SK-N-SH (cell line): ENCODE results near the gene RBM48.

Experiments used
- FOXJ3 ChIP-seq: sonication (generic); formaldehyde crosslinking; IDR thresholded peaks from 2 replicates; pipeline ENCODE4 v1.5.1; 2020; ENCODE audit warnings: mild to moderate bottlenecking, missing genetic modification reagents
- NRF1 ChIP-seq: IDR thresholded peaks from 2 replicates; pipeline ENCODE4 v1.6.1; 2012; ENCODE audit warnings: low read depth, mild to moderate bottlenecking, low read length
- POLR2AphosphoS5 ChIP-seq: IDR thresholded peaks from 2 replicates; pipeline ENCODE4 v1.6.1; 2012; ENCODE audit warnings: low read depth, low read length
- RFX5 ChIP-seq: IDR thresholded peaks from 2 replicates; pipeline ENCODE4 v1.6.1; 2012; ENCODE audit warnings: mild to moderate bottlenecking, improper control_type of control experiment, low read length
- SIN3A ChIP-seq: IDR thresholded peaks from 2 replicates; pipeline ENCODE4 v1.6.1; 2012; ENCODE audit warnings: low read depth, mild to moderate bottlenecking, low read length, moderate library complexity, borderline replicate concordance
- YY1 ChIP-seq: IDR thresholded peaks from 2 replicates; pipeline ENCODE4 v1.4.0; 2012; ENCODE audit warnings: low read depth, mild to moderate bottlenecking
- TF ChIP-seq, protein P1 (sequence below): fragments of 200-600 bp; sonication (generic); IDR thresholded peaks from 2 replicates; pipeline ENCODE4 v1.6.1; 2017; ENCODE audit warnings: antibody characterized with exemption, mild to moderate bottlenecking, moderate library complexity
- TF ChIP-seq, protein P2 (sequence below): IDR thresholded peaks from 2 replicates; pipeline ENCODE4 v1.6.1; 2012; ENCODE audit warnings: mild to moderate bottlenecking, low read depth, low read length, moderate library complexity
- TF ChIP-seq, protein P3 (sequence below): IDR thresholded peaks from 2 replicates; pipeline ENCODE4 v1.4.0; 2012; ENCODE audit warnings: low read depth, borderline replicate concordance

DNA sequence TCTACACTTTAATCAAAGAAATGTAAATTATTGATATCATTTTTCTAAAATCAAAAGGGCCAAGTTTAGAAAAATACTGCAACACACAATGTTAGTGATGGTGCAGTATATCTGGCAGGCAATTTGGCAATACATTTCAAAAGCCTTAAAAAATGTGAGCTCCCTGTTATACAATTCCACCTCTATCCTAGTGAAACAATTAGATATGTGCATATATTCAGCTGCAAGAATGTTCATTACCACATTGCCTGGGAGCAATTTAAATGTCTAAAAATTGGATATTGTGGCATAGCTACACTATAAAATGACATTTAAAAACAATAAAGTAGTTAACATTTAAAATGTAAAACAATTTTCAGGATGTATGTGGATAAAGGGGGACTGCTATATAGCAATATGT is 40.8 kb upstream of the RBM48 start:
- TF ChIP-seq RFX5 (no peak), POLR2AphosphoS5 (no peak), NRF1 (no peak), YY1 (no peak), SIN3A (no peak), FOXJ3 (no peak)
- TF ChIP-seq, protein P1, sequence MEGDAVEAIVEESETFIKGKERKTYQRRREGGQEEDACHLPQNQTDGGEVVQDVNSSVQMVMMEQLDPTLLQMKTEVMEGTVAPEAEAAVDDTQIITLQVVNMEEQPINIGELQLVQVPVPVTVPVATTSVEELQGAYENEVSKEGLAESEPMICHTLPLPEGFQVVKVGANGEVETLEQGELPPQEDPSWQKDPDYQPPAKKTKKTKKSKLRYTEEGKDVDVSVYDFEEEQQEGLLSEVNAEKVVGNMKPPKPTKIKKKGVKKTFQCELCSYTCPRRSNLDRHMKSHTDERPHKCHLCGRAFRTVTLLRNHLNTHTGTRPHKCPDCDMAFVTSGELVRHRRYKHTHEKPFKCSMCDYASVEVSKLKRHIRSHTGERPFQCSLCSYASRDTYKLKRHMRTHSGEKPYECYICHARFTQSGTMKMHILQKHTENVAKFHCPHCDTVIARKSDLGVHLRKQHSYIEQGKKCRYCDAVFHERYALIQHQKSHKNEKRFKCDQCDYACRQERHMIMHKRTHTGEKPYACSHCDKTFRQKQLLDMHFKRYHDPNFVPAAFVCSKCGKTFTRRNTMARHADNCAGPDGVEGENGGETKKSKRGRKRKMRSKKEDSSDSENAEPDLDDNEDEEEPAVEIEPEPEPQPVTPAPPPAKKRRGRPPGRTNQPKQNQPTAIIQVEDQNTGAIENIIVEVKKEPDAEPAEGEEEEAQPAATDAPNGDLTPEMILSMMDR, result no peak
- TF ChIP-seq, protein P2, sequence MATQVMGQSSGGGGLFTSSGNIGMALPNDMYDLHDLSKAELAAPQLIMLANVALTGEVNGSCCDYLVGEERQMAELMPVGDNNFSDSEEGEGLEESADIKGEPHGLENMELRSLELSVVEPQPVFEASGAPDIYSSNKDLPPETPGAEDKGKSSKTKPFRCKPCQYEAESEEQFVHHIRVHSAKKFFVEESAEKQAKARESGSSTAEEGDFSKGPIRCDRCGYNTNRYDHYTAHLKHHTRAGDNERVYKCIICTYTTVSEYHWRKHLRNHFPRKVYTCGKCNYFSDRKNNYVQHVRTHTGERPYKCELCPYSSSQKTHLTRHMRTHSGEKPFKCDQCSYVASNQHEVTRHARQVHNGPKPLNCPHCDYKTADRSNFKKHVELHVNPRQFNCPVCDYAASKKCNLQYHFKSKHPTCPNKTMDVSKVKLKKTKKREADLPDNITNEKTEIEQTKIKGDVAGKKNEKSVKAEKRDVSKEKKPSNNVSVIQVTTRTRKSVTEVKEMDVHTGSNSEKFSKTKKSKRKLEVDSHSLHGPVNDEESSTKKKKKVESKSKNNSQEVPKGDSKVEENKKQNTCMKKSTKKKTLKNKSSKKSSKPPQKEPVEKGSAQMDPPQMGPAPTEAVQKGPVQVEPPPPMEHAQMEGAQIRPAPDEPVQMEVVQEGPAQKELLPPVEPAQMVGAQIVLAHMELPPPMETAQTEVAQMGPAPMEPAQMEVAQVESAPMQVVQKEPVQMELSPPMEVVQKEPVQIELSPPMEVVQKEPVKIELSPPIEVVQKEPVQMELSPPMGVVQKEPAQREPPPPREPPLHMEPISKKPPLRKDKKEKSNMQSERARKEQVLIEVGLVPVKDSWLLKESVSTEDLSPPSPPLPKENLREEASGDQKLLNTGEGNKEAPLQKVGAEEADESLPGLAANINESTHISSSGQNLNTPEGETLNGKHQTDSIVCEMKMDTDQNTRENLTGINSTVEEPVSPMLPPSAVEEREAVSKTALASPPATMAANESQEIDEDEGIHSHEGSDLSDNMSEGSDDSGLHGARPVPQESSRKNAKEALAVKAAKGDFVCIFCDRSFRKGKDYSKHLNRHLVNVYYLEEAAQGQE, result no peak
- TF ChIP-seq, protein P3, sequence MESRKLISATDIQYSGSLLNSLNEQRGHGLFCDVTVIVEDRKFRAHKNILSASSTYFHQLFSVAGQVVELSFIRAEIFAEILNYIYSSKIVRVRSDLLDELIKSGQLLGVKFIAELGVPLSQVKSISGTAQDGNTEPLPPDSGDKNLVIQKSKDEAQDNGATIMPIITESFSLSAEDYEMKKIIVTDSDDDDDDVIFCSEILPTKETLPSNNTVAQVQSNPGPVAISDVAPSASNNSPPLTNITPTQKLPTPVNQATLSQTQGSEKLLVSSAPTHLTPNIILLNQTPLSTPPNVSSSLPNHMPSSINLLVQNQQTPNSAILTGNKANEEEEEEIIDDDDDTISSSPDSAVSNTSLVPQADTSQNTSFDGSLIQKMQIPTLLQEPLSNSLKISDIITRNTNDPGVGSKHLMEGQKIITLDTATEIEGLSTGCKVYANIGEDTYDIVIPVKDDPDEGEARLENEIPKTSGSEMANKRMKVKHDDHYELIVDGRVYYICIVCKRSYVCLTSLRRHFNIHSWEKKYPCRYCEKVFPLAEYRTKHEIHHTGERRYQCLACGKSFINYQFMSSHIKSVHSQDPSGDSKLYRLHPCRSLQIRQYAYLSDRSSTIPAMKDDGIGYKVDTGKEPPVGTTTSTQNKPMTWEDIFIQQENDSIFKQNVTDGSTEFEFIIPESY, result no peak
